ENCODE measurements around the gene ZNF423. TPM values are rescaled to one million over a fixed set of nuclear protein-coding genes. Genes with fewer than 3 reads are reported as not detected.

Gene ZNF423
- polyA plus RNA-seq, 1 of the 3 experiments (the other 2 are of a cell fraction): 1.2 TPM

DNA sequence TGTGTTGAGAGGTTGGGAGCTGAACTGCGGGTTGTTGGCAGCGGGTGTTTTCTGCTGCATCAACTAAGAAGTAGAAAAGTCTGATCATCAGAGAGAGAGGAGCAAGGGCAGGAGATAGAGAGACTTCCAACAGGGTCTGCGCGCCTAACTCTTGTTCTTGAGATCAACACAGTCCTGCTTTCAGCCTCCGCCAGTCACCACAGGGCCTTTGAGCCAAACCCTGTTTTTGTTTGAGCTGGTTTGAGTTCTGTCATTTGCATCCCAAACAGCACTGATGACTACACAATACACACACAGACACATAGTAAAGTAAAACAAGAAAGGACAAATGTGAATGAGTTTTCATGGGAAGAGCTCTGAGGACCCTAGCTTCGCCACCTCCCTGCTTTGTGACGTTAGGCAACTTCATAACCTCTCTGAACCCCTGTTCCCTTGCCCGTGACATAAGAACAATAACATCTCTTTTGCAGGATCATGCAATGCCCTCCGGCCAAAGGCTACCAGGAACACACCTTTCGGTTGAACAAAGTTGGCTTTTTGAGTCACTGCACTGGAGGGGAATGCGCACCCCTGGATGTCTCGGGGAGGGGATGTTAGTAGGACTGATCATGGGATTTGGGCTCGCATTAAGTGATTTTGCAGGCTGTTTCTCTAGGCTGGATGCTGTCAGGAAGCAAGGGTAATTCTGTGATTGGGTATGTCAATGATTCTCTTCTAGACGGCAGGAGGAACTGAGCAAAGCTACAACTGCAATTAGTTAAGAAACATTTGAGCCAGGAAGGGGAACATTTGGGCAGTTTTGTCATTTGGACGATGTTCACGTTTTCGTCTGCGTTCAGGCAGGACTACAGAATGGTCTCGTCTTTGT, 390.0 kb downstream of the ZNF423 start:
- 59% methylated on average over 17 of the region's 19 CpGs for WGBS (ENCODE audit: low lambda C conversion rate)
- POLR2A ChIA-PET: no interaction called here

DNA sequence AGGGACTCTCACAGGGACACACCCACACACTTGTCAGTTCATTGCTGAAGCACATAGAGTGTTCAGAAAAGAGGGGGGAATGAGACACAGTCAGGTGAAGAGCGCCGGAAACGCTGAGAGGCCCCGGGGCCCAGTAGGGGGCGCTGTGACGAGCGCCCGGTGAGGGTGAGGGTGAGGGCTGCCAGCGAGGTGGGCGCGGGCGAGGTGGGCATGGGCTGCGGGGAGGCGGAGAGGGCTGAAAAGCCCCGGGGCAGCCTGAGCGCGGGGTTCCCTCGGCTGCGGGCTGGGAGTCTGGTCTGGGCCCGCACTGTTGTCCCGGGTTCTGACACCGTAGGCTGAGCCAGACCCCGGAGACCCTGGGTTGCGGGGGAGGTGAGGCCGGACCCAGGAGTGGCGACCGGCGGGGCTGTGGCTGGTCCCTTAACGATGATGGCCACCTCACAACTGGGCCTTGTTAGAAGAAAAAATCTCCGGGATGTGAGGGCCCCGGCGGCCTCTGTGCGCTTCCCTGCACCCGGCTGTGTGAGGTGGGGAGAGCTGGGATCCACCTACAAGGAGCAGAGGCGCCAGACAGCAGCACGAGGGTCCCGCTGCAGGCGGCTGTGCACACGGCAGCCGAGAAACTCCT, 390.9 kb downstream of the ZNF423 start:
- CTCF ChIA-PET: interaction anchor here (1.1 to 1.5 kb wide), 2 partner anchors 27 to 57 kb away, joined by 3 to 6 read pairs; no protein-coding TSS in a partner anchor
- H2AFZ ChIP-seq (ENCODE audit: low read depth): no peak overlapping the region
- no peak overlapping the region for H3K9ac ChIP-seq
- no peaks in the 10 kb centered on the region for H3K27me3 ChIP-seq (ENCODE audit: insufficient read depth)
- H3K4me2 ChIP-seq: no peak overlapping the region
- no peak for TF ChIP-seq RAD21 (IDR thresholded peaks at IDR 0.05; ENCODE audit: low read length)
- TF ChIP-seq, protein P1, sequence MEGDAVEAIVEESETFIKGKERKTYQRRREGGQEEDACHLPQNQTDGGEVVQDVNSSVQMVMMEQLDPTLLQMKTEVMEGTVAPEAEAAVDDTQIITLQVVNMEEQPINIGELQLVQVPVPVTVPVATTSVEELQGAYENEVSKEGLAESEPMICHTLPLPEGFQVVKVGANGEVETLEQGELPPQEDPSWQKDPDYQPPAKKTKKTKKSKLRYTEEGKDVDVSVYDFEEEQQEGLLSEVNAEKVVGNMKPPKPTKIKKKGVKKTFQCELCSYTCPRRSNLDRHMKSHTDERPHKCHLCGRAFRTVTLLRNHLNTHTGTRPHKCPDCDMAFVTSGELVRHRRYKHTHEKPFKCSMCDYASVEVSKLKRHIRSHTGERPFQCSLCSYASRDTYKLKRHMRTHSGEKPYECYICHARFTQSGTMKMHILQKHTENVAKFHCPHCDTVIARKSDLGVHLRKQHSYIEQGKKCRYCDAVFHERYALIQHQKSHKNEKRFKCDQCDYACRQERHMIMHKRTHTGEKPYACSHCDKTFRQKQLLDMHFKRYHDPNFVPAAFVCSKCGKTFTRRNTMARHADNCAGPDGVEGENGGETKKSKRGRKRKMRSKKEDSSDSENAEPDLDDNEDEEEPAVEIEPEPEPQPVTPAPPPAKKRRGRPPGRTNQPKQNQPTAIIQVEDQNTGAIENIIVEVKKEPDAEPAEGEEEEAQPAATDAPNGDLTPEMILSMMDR (IDR thresholded peaks at IDR 0.05): peak; percentile 40
- no peaks in the 10 kb centered on the region for H3K9me2 ChIP-seq
- 60% methylated on average over 26 of the region's 40 CpGs for WGBS (ENCODE audit: low lambda C conversion rate)
- H3K4me1 ChIP-seq (ENCODE audit: control insufficient read depth in 1 of 2, insufficient read depth in 2 of 2, low read depth in 1 of 2, low read length in 1 of 2): peaks cover 0 to 2% of the 10 kb centered on the region in 2 experiments; a peak in 1 of 4 replicates
- H3K79me2 ChIP-seq (ENCODE audit: insufficient read depth): no peaks in the 10 kb centered on the region
- H3K9me3 ChIP-seq: no peaks in the 10 kb centered on the region
- peak; percentile 59 for DNase-seq
- no peak overlapping the region for H3K27ac ChIP-seq (ENCODE audit: low read depth in 2 of 2, low read length in 1 of 2)
- H3K36me3 ChIP-seq (replicated peaks in 1 of 2; ENCODE audit: control insufficient read depth in 1 of 2, insufficient read depth in 2 of 2, low read length in 1 of 2): no peaks in the 10 kb centered on the region
- POLR2A ChIA-PET: no interaction called here
- no peaks in the 10 kb centered on the region for H3F3A ChIP-seq (replicated peaks; ENCODE audit: insufficient read depth)
- H3K4me3 ChIP-seq (ENCODE audit: low read depth in 2 of 2, low read length in 1 of 2): no peak overlapping the region
- H4K20me1 ChIP-seq (ENCODE audit: insufficient read depth): no peaks in the 10 kb centered on the region

More for the DNA sequence above, 390.0 kb downstream of the ZNF423 start:
- DNase-seq: no peak
- H3K9me3 ChIP-seq: no peaks in the 10 kb centered on the region
- H3K9ac ChIP-seq: no peak overlapping the region
- no peak overlapping the region for H3K27ac ChIP-seq (ENCODE audit: low read depth in 2 of 2, low read length in 1 of 2)
- H4K20me1 ChIP-seq (ENCODE audit: insufficient read depth): no peaks in the 10 kb centered on the region
- H3K4me1 ChIP-seq (ENCODE audit: control insufficient read depth in 1 of 2, insufficient read depth in 2 of 2, low read depth in 1 of 2, low read length in 1 of 2): peaks cover 0 to 10% of the 10 kb centered on the region in 2 experiments; a peak in 1 of 4 replicates
- no peaks in the 10 kb centered on the region for H3K9me2 ChIP-seq
- no peaks in the 10 kb centered on the region for H3K36me3 ChIP-seq (replicated peaks in 1 of 2; ENCODE audit: control insufficient read depth in 1 of 2, insufficient read depth in 2 of 2, low read length in 1 of 2)
- CTCF ChIA-PET: interaction anchor here (1.1 to 1.5 kb wide), 2 partner anchors 26 to 58 kb away, joined by 3 to 6 read pairs; no protein-coding TSS in a partner anchor
- H3K4me3 ChIP-seq (ENCODE audit: low read depth in 2 of 2, low read length in 1 of 2): no peak overlapping the region
- H3K4me2 ChIP-seq: no peak overlapping the region
- no peak for TF ChIP-seq MEF2A (IDR thresholded peaks at IDR 0.05; ENCODE audit: borderline replicate concordance, low read depth)
- no peak overlapping the region for H2AFZ ChIP-seq (ENCODE audit: low read depth)
- H3F3A ChIP-seq (replicated peaks; ENCODE audit: insufficient read depth): no peaks in the 10 kb centered on the region
- H3K79me2 ChIP-seq (ENCODE audit: insufficient read depth): no peaks in the 10 kb centered on the region
- H3K27me3 ChIP-seq (ENCODE audit: insufficient read depth): no peaks in the 10 kb centered on the region

DNA sequence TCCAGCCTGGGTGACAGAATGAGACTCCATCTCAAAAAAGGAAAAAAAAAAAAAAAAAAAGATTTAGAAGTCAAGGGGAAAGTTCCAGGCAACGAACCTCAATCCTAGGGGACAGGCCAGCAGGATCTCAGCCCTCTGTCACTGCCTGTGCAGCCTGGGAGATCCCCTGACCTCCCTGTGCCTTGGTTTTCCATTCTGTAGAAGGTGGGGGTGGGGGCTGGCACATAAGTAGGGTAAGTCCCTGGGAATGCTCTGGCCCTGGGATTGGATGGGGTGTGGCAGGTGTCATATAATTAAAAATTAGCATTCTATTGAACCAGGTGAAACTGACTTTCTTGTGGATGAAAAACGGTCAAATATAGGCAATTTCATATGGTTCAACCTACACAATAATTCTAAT, 391.8 kb downstream of the ZNF423 start:
- ChIA-PET CTCF (no interaction called here), POLR2A (no interaction called here)
- Histone ChIP-seq H3K9ac (no peak overlapping the region), H3K79me2 (ENCODE audit: insufficient read depth) (no peaks in the 10 kb centered on the region), H3K4me3 (ENCODE audit: low read depth in 2 of 2, low read length in 1 of 2) (no peak overlapping the region), H2AFZ (ENCODE audit: low read depth) (no peak overlapping the region), H3K4me1 (ENCODE audit: control insufficient read depth in 1 of 2, insufficient read depth in 2 of 2, low read depth in 1 of 2, low read length in 1 of 2) (no peaks in the 10 kb centered on the region), H3K9me3 (no peaks in the 10 kb centered on the region), H4K20me1 (ENCODE audit: insufficient read depth) (no peaks in the 10 kb centered on the region), H3F3A (replicated peaks; ENCODE audit: insufficient read depth) (no peaks in the 10 kb centered on the region), H3K4me2 (no peak overlapping the region), H3K27me3 (ENCODE audit: insufficient read depth) (no peaks in the 10 kb centered on the region), H3K36me3 (replicated peaks in 1 of 2; ENCODE audit: control insufficient read depth in 1 of 2, insufficient read depth in 2 of 2, low read length in 1 of 2) (no peaks in the 10 kb centered on the region), H3K9me2 (no peaks in the 10 kb centered on the region), H3K27ac (ENCODE audit: low read depth in 2 of 2, low read length in 1 of 2) (no peak overlapping the region)
- WGBS (ENCODE audit: low lambda C conversion rate): 12% methylated on average over 2 of the region's 2 CpGs
- DNase-seq: no peak
- TF ChIP-seq TAF1 (IDR thresholded peaks at IDR 0.05; ENCODE audit: borderline replicate concordance, low read depth, low read length) (no peak), RXRA (IDR thresholded peaks at IDR 0.05; ENCODE audit: borderline replicate concordance, low read depth) (no peak), EZH2phosphoT487 (IDR thresholded peaks at IDR 0.05; ENCODE audit: borderline replicate concordance, low read depth) (no peak), GATA2 (CRISPR knock-in tag; IDR thresholded peaks at IDR 0.05) (no peak), RAD21 (IDR thresholded peaks at IDR 0.05; ENCODE audit: low read length) (no peak), ELF1 (IDR thresholded peaks at IDR 0.05) (no peak), JUND (IDR thresholded peaks at IDR 0.05) (no peak)
- TF ChIP-seq, protein P2, sequence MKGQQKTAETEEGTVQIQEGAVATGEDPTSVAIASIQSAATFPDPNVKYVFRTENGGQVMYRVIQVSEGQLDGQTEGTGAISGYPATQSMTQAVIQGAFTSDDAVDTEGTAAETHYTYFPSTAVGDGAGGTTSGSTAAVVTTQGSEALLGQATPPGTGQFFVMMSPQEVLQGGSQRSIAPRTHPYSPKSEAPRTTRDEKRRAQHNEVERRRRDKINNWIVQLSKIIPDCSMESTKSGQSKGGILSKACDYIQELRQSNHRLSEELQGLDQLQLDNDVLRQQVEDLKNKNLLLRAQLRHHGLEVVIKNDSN (IDR thresholded peaks at IDR 0.05; ENCODE audit: borderline replicate concordance, low read depth): no peak
- TF ChIP-seq, protein P3, sequence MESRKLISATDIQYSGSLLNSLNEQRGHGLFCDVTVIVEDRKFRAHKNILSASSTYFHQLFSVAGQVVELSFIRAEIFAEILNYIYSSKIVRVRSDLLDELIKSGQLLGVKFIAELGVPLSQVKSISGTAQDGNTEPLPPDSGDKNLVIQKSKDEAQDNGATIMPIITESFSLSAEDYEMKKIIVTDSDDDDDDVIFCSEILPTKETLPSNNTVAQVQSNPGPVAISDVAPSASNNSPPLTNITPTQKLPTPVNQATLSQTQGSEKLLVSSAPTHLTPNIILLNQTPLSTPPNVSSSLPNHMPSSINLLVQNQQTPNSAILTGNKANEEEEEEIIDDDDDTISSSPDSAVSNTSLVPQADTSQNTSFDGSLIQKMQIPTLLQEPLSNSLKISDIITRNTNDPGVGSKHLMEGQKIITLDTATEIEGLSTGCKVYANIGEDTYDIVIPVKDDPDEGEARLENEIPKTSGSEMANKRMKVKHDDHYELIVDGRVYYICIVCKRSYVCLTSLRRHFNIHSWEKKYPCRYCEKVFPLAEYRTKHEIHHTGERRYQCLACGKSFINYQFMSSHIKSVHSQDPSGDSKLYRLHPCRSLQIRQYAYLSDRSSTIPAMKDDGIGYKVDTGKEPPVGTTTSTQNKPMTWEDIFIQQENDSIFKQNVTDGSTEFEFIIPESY (IDR thresholded peaks at IDR 0.05; ENCODE audit: borderline replicate concordance, low read depth): no peak
- TF ChIP-seq, protein P1 (IDR thresholded peaks at IDR 0.05): no peak
